Measurements from ENCODE around the gene GFRA1.

DNA sequence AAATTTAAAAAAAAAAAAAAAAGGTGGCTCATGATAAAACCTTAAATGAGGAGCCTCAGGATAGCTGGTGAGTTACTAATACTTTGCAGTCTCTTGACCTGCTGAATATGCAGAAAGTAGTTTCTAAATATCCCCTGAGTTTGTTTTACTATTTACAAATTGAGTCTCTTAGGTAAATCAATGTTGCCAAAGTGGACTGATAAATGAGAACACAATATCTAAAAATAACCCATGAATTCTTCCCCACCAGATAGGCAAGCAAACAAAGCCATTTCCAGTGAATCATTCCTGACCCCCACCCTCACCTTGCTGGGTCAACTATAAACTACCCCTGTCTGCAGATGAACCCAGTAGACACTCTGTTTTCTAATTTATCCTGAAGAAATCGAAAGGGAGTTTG is 78.9 kb downstream of the GFRA1 start:
- TF ChIP-seq, protein P1, sequence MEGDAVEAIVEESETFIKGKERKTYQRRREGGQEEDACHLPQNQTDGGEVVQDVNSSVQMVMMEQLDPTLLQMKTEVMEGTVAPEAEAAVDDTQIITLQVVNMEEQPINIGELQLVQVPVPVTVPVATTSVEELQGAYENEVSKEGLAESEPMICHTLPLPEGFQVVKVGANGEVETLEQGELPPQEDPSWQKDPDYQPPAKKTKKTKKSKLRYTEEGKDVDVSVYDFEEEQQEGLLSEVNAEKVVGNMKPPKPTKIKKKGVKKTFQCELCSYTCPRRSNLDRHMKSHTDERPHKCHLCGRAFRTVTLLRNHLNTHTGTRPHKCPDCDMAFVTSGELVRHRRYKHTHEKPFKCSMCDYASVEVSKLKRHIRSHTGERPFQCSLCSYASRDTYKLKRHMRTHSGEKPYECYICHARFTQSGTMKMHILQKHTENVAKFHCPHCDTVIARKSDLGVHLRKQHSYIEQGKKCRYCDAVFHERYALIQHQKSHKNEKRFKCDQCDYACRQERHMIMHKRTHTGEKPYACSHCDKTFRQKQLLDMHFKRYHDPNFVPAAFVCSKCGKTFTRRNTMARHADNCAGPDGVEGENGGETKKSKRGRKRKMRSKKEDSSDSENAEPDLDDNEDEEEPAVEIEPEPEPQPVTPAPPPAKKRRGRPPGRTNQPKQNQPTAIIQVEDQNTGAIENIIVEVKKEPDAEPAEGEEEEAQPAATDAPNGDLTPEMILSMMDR (IDR thresholded peaks at IDR 0.05), result no peak
- TF ChIP-seq POLR2A (IDR thresholded peaks at IDR 0.05) (no peak), EP300 (IDR thresholded peaks at IDR 0.05) (no peak), POLR2AphosphoS5 (IDR thresholded peaks at IDR 0.05) (no peak)
